Psoas muscle (tissue), 8 donors: ENCODE measurements around the gene CASK. TPM values are rescaled to one million over a fixed set of nuclear protein-coding genes. Genes with fewer than 3 reads are reported as not detected.
"Not testable (repeated sequence)": the region's sequence is repeated elsewhere in the genome, so short reads cannot be mapped to it uniquely, and the experiment has no call there.

ENCODE experiments used
- ATAC-seq, 4 donors: fragments of 200-7000 bp; cut with Tn5 transposase; one replicate each; pipeline ENCODE4 v1.9.1; 2020; ENCODE audit warnings: moderate library complexity in 3 of 4, mild to moderate bottlenecking in 2 of 4
- DNase-seq, 2 donors: peaks; one replicate each; pipeline ENCODE4 v3.0.0-alpha.2; 2020
- H3K27ac ChIP-seq: fragments of 200-600 bp; one replicate; pipeline ENCODE4 v1.8.0; 2022
- H3K27me3 ChIP-seq, 3 donors: fragments of 200-600 bp in 1 of 3; one replicate each; pipeline versions ENCODE4 v1.6.1 to v1.8.0; 2013 to 2022; ENCODE audit warnings: low read length in 2 of 3, mild to moderate bottlenecking in 2 of 3, moderate library complexity in 1 of 3; ENCODE audit not compliant: insufficient read depth in 3 of 3
- H3K36me3 ChIP-seq, 2 donors: fragments of 200-600 bp in 1 of 2; one replicate each; pipeline versions ENCODE4 v1.6.1 to v1.8.0; 2013 to 2022; ENCODE audit warnings: low read depth in 1 of 2, mild to moderate bottlenecking in 1 of 2, moderate library complexity in 1 of 2; ENCODE audit not compliant: insufficient read depth in 1 of 2
- H3K4me1 ChIP-seq: fragments of 200-600 bp; one replicate; pipeline ENCODE4 v1.8.0; 2022
- H3K4me3 ChIP-seq: fragments of 200-600 bp; one replicate; pipeline ENCODE4 v1.8.0; 2022; ENCODE audit warnings: mild to moderate bottlenecking
- H3K9me3 ChIP-seq: fragments of 200-600 bp; one replicate; pipeline ENCODE4 v1.8.0; 2022
- CTCF ChIP-seq: fragments of 200-600 bp; IDR thresholded peaks from one replicate; pipeline ENCODE4 v1.8.0; 2022; ENCODE audit warnings: antibody characterized with exemption
- WGBS, 3 donors: extraction: QIAGEN DNeasy Blood & Tissue Kit; methylation state at CpG; one replicate each; pipeline versions ENCODE4 v1.1.6 to v1.1.7; 2013; 5-methylcytosine and 5-hydroxymethylcytosine counted together
- intact Hi-C, 2 donors: fragments of 100-400 bp; cut with DNase I; formaldehyde crosslinking; loops; one replicate each; pipeline versions ENCODE4 v1.11.0 to v1.14.2; 2022
- polyA plus RNA-seq, 3 donors: library from polyadenylated mRNA; stranded (reverse); fragments of 200-250 nt; gene quantifications; one replicate each; pipeline ENCODE4 v1.2.3, GENCODE V29; 2013
- total RNA-seq, 4 donors: library from RNA; stranded (reverse); fragmentation: NEBNext Ultra II Directional in 2 of 4; extraction: Animal tissue kit (Norgen Biotek cat#: 25700) in 2 of 4; gene quantifications; one replicate each; pipeline versions ENCODE4 v1.2.1 to v1.2.4, GENCODE V29; 2021 to 2023
- donor health status: healthy with polysubstance abuse.
- donor health status: DM: no; HTN: no; CAD: no; lungs with moderate emphysema.
- donor health status: Bipolar disorder and iron deficiency.
- donor health status: healthy.
- donor health status: DM: yes; HTN: yes; CAD: no.
- donor health status: DM: no; HTN: no; CAD: no.
- donor health status: DM: no; HTN: no; CAD: no.
- donor health status: DM: yes; HTN: yes; CAD: no.

Gene CASK
- total and polyA plus RNA-seq, 7 donors, result 2.8 to 19.4 (median 9.7) TPM

- no peak overlapping the region for H3K4me3 ChIP-seq
- intact Hi-C loops, result no loop called here
These were observed 236.6 kb downstream of the CASK start for GRCh38 chrX:41686788-41687187.

GRCh38 chrX:41684940-41685339, 238.4 kb downstream of the CASK start:
- no peak for TF ChIP-seq CTCF
- 85 to 100% (median 94%) methylated on average over 2 of the region's 2 CpGs for WGBS, 3 donors
- Histone ChIP-seq H3K27ac (no peak overlapping the region), H3K4me1 (no peaks in the 10 kb centered on the region), H3K27me3 (peaks cover 0 to 3% (median 0%) of the 10 kb centered on the region in 3 donors), H3K36me3 (no peaks in the 10 kb centered on the region), H3K4me3 (no peak overlapping the region), H3K9me3 (no peaks in the 10 kb centered on the region)
- intact Hi-C loops, result no loop called here
- no peak for DNase-seq
- no peak for ATAC-seq

More at GRCh38 chrX:41686788-41687187, 236.6 kb downstream of the CASK start:
- Histone ChIP-seq H3K4me1 (no peaks in the 10 kb centered on the region), H3K9me3 (no peaks in the 10 kb centered on the region), H3K36me3 (no peaks in the 10 kb centered on the region), H3K27me3 (peaks cover 0 to 3% (median 0%) of the 10 kb centered on the region in 3 donors), H3K27ac (no peak overlapping the region)
- no peak for ATAC-seq
- no peak for TF ChIP-seq CTCF
- DNase-seq, result no peak
- 67 to 100% (median 85%) methylated on average over 4 of the region's 4 CpGs for WGBS, 3 donors

- Histone ChIP-seq H3K4me1 (no peaks in the 10 kb centered on the region), H3K4me3 (no peak overlapping the region), H3K9me3 (no peaks in the 10 kb centered on the region), H3K27ac (no peak overlapping the region), H3K27me3 (peaks cover 0 to 3% (median 0%) of the 10 kb centered on the region in 3 donors), H3K36me3 (no peaks in the 10 kb centered on the region)
- intact Hi-C loops, result no loop called here
- DNase-seq (no peak), ATAC-seq (no peak)
- 43 to 52% (median 45%) methylated on average over 2 to 3 of the region's 3 CpGs for WGBS, 3 donors
- no peak for TF ChIP-seq CTCF
These were observed 239.2 kb downstream of the CASK start for GRCh38 chrX:41684138-41684537.

- no peak overlapping the region for H3K4me3 ChIP-seq
- no peak for DNase-seq
These were observed 245.9 kb downstream of the CASK start for GRCh38 chrX:41677183-41678060.

GRCh38 chrX:41676361-41676760, 247.0 kb downstream of the CASK start:
- H3K4me3 ChIP-seq, H3K27ac ChIP-seq, intact Hi-C loops, H3K9me3 ChIP-seq, DNase-seq, H3K36me3 ChIP-seq, ATAC-seq, H3K4me1 ChIP-seq, H3K27me3 ChIP-seq: not testable (repeated sequence)
- WGBS, 3 donors, result 89 to 99% (median 99%) methylated on average over 13 to 15 of the region's 15 CpGs

More at GRCh38 chrX:41677183-41678060, 245.9 kb downstream of the CASK start:
- 55 to 66% (median 61%) methylated on average over 6 of the region's 6 CpGs for WGBS, 3 donors
- Histone ChIP-seq H3K27me3 (peaks cover 0 to 3% (median 0%) of the 10 kb centered on the region in 3 donors), H3K4me1 (no peaks in the 10 kb centered on the region), H3K27ac (no peak overlapping the region), H3K9me3 (no peaks in the 10 kb centered on the region), H3K36me3 (no peaks in the 10 kb centered on the region)
- ATAC-seq, result no peak
- TF ChIP-seq CTCF, result no peak
- intact Hi-C loops, result no loop called here
